Measurements from ENCODE around the gene SMIM13. TPM values are rescaled to one million over a fixed set of nuclear protein-coding genes. Genes with fewer than 3 reads are reported as not detected.

Gene SMIM13
- total and polyA plus RNA-seq, 2 donors from 2014 or later, result 4.0 to 6.6 TPM

GRCh38 chr6:11141295-11141694 lies 47.7 kb downstream of the SMIM13 start:
- no peak overlapping the region for H3K9ac ChIP-seq (ENCODE audit: low read length in 3 of 3)
- no peaks in the 10 kb centered on the region for H3K36me3 ChIP-seq (ENCODE audit: control insufficient read depth in 2 of 3, insufficient read depth in 3 of 3, low read length in 3 of 3)
- TF ChIP-seq CTCF (IDR thresholded peaks at IDR 0.05; ENCODE audit: borderline replicate concordance, extremely low read depth, insufficient read depth), result no peak
- no peak for DNase-seq
- H3K4me1 ChIP-seq (ENCODE audit: control insufficient read depth in 2 of 3, insufficient read depth in 2 of 3, low read depth in 1 of 3, low read length in 3 of 3), result no peaks in the 10 kb centered on the region
- H3K27ac ChIP-seq (ENCODE audit: low read depth in 2 of 2, low read length in 2 of 2), result no peak overlapping the region
- intact Hi-C loops (cut with DNase I), result no loop called here
- no peak overlapping the region for H3K4me3 ChIP-seq (ENCODE audit: low read length in 3 of 3)
- FAIRE-seq, result no peak
- H3K9me3 ChIP-seq (ENCODE audit: control insufficient read depth in 2 of 3, insufficient read depth in 1 of 3, low read length in 3 of 3), result no peaks in the 10 kb centered on the region
- no peaks in the 10 kb centered on the region for H3K27me3 ChIP-seq (ENCODE audit: control insufficient read depth, insufficient read depth, low read length)

GRCh38 chr6:11142296-11143027 lies 48.8 kb downstream of the SMIM13 start:
- Histone ChIP-seq H3K27ac (ENCODE audit: low read depth in 2 of 2, low read length in 2 of 2) (no peak overlapping the region), H3K9ac (ENCODE audit: low read length in 3 of 3) (no peak overlapping the region), H3K4me3 (ENCODE audit: low read length in 3 of 3) (no peak overlapping the region), H3K4me1 (ENCODE audit: control insufficient read depth in 2 of 3, insufficient read depth in 2 of 3, low read depth in 1 of 3, low read length in 3 of 3) (no peaks in the 10 kb centered on the region), H3K9me3 (ENCODE audit: control insufficient read depth in 2 of 3, insufficient read depth in 1 of 3, low read length in 3 of 3) (no peaks in the 10 kb centered on the region), H3K36me3 (ENCODE audit: control insufficient read depth in 2 of 3, insufficient read depth in 3 of 3, low read length in 3 of 3) (no peaks in the 10 kb centered on the region), H3K27me3 (ENCODE audit: control insufficient read depth, insufficient read depth, low read length) (no peaks in the 10 kb centered on the region)
- no peak for DNase-seq
- intact Hi-C loops (cut with DNase I), result no loop called here
- TF ChIP-seq CTCF (IDR thresholded peaks at IDR 0.05; ENCODE audit: borderline replicate concordance, extremely low read depth, insufficient read depth), result no peak
- FAIRE-seq, result no peak

GRCh38 chr6:11143394-11144371 lies 50.0 kb downstream of the SMIM13 start:
- TF ChIP-seq CTCF (IDR thresholded peaks at IDR 0.05; ENCODE audit: borderline replicate concordance, extremely low read depth, insufficient read depth), result no peak
- Histone ChIP-seq H3K36me3 (ENCODE audit: control insufficient read depth in 2 of 3, insufficient read depth in 3 of 3, low read length in 3 of 3) (no peaks in the 10 kb centered on the region), H3K27ac (ENCODE audit: low read depth in 2 of 2, low read length in 2 of 2) (no peak overlapping the region), H3K27me3 (ENCODE audit: control insufficient read depth, insufficient read depth, low read length) (no peaks in the 10 kb centered on the region), H3K9me3 (ENCODE audit: control insufficient read depth in 2 of 3, insufficient read depth in 1 of 3, low read length in 3 of 3) (no peaks in the 10 kb centered on the region), H3K9ac (ENCODE audit: low read length in 3 of 3) (no peak overlapping the region), H3K4me3 (ENCODE audit: low read length in 3 of 3) (no peak overlapping the region), H3K4me1 (ENCODE audit: control insufficient read depth in 2 of 3, insufficient read depth in 2 of 3, low read depth in 1 of 3, low read length in 3 of 3) (no peaks in the 10 kb centered on the region)
- intact Hi-C loops (cut with DNase I), result no loop called here
- DNase-seq (no peak), FAIRE-seq (no peak)

All from kidney (tissue), 14 donors.